Measurements from ENCODE around the gene RNF186.

GRCh38 chr1:19785660-19786059 lies 29.4 kb downstream of the RNF186 start:
- TF ChIP-seq POLR2A (IDR thresholded peaks at IDR 0.05) = no peak
- TF ChIP-seq CTCF (IDR thresholded peaks at IDR 0.05) = no peak
- TF ChIP-seq EP300 (IDR thresholded peaks at IDR 0.05) = no peak
- no peak for TF ChIP-seq POLR2AphosphoS5 (IDR thresholded peaks at IDR 0.05)

Data from stomach (tissue), 4 donors.